Bronchial epithelial cell (primary cell): ENCODE data around the gene SLC1A2. TPM values are rescaled to one million over a fixed set of nuclear protein-coding genes. Genes with fewer than 3 reads are reported as not detected.

Experiments
- DNase-seq: peaks from one replicate; pipeline ENCODE4 v3.0.0-alpha.2; 2010; ENCODE audit warnings: low read depth
- FAIRE-seq: peaks from 2 replicates; lab custom pipeline; 2011; peaks lifted over from hg19 to GRCh38; lab: Jason Lieb, UNC
- H3K27me3 ChIP-seq: 2 replicates; pipeline ENCODE4 v1.5.1; 2011; ENCODE audit warnings: low read length; ENCODE audit not compliant: control insufficient read depth, insufficient read depth
- H3K36me3 ChIP-seq: 2 replicates; pipeline ENCODE4 v1.5.1; 2011; ENCODE audit warnings: low read length; ENCODE audit not compliant: control insufficient read depth, insufficient read depth
- H3K4me3 ChIP-seq: 2 replicates; pipeline ENCODE4 v1.5.1; 2011; ENCODE audit warnings: mild to moderate bottlenecking, low read depth, low read length, control low read depth
- CTCF ChIP-seq: IDR thresholded peaks from 2 replicates; pipeline ENCODE4 v1.5.1; 2011; ENCODE audit warnings: mild to moderate bottlenecking, moderate library complexity, low read length, control low read depth, inconsistent platforms; ENCODE audit not compliant: insufficient read depth, severe bottlenecking
- total RNA-seq: library from RNA; depleted of rRNA; stranded (reverse); fragments of >200 nt; gene quantifications from 2 replicates; pipeline ENCODE4 v1.2.1, GENCODE V29; 2014

The SLC1A2 gene
- total RNA-seq, 1 donor from 2014 or later = under 0.01 TPM

GRCh38 chr11:35250621-35251020, 168.7 kb downstream of the SLC1A2 start:
- Histone ChIP-seq H3K4me3 (no peak overlapping the region), H3K36me3 (no peaks in the 10 kb centered on the region), H3K27me3 (no peaks in the 10 kb centered on the region)
- FAIRE-seq (no peak), DNase-seq (no peak)
- TF ChIP-seq CTCF = no peak

GRCh38 chr11:35250192-35250591, 169.2 kb downstream of the SLC1A2 start:
- Histone ChIP-seq H3K36me3 (no peaks in the 10 kb centered on the region), H3K4me3 (no peak overlapping the region), H3K27me3 (no peaks in the 10 kb centered on the region)
- TF ChIP-seq CTCF = no peak
- FAIRE-seq (no peak), DNase-seq (no peak)

- Histone ChIP-seq H3K36me3 (no peaks in the 10 kb centered on the region), H3K4me3 (no peak overlapping the region), H3K27me3 (no peaks in the 10 kb centered on the region)
- TF ChIP-seq CTCF = no peak
- DNase-seq (no peak), FAIRE-seq (peak; percentile 99)
Measured at GRCh38 chr11:35248558-35249323, 170.6 kb downstream of the SLC1A2 start.

GRCh38 chr11:35247863-35248262, 171.5 kb downstream of the SLC1A2 start:
- TF ChIP-seq CTCF = no peak
- Histone ChIP-seq H3K4me3 (no peak overlapping the region), H3K36me3 (no peaks in the 10 kb centered on the region), H3K27me3 (no peaks in the 10 kb centered on the region)
- no peak for DNase-seq
- no peak for FAIRE-seq

- no peak for TF ChIP-seq CTCF
- H3K4me3 ChIP-seq = no peak overlapping the region
- FAIRE-seq (no peak), DNase-seq (no peak)
- no peaks in the 10 kb centered on the region for H3K27me3 ChIP-seq
- H3K36me3 ChIP-seq = no peaks in the 10 kb centered on the region
Measured at GRCh38 chr11:35247428-35247827, 171.9 kb downstream of the SLC1A2 start.

- Histone ChIP-seq H3K27me3 (no peaks in the 10 kb centered on the region), H3K36me3 (no peaks in the 10 kb centered on the region), H3K4me3 (no peak overlapping the region)
- no peak for TF ChIP-seq CTCF
- DNase-seq (no peak), FAIRE-seq (no peak)
Measured at GRCh38 chr11:35246745-35247144, 172.6 kb downstream of the SLC1A2 start.
